Measurements from ENCODE around the gene TPK1. TPM values are rescaled to one million over a fixed set of nuclear protein-coding genes. Genes with fewer than 3 reads are reported as not detected.

The TPK1 gene
- total and polyA plus RNA-seq, 8 donors = 1.4 to 3.6 (median 2.2) TPM

- H3K4me1 ChIP-seq = peaks cover 0 to 6% (median 0%) of the 10 kb centered on the region in 3 donors
- FAIRE-seq (no peak), ATAC-seq (no peak), DNase-seq (no peak)
- no peaks in the 10 kb centered on the region for H3K36me3 ChIP-seq
- H3K4me3 ChIP-seq = no peak overlapping the region
- H3K27ac ChIP-seq = no peak overlapping the region
- H3K27me3 ChIP-seq = no peaks in the 10 kb centered on the region
- intact Hi-C loops (cut with DNase I) = no loop called here
- H3K9me3 ChIP-seq = no peaks in the 10 kb centered on the region
- TF ChIP-seq CTCF (IDR thresholded peaks at IDR 0.05) = no peak
Measured at GRCh38 chr7:144820552-144820951, 15.3 kb downstream of the TPK1 start.

GRCh38 chr7:144819566-144819965, 16.3 kb downstream of the TPK1 start:
- FAIRE-seq (no peak), DNase-seq (no peak), ATAC-seq (no peak)
- no peak overlapping the region for H3K27ac ChIP-seq
- intact Hi-C loops (cut with DNase I) = no loop called here
- H3K4me3 ChIP-seq = no peak overlapping the region
- no peaks in the 10 kb centered on the region for H3K9me3 ChIP-seq
- H3K36me3 ChIP-seq = no peaks in the 10 kb centered on the region
- TF ChIP-seq CTCF (IDR thresholded peaks at IDR 0.05) = no peak
- H3K27me3 ChIP-seq = no peaks in the 10 kb centered on the region
- H3K4me1 ChIP-seq = peaks cover 0 to 6% (median 0%) of the 10 kb centered on the region in 3 donors
- WGBS, 2 donors = 79 to 83% methylated on average over 1 of the region's 1 CpG

GRCh38 chr7:144818511-144818910, 17.3 kb downstream of the TPK1 start:
- intact Hi-C loops (cut with DNase I) = no loop called here
- H3K27ac ChIP-seq = no peak overlapping the region
- no peaks in the 10 kb centered on the region for H3K36me3 ChIP-seq
- peaks cover 0 to 6% (median 0%) of the 10 kb centered on the region in 3 donors for H3K4me1 ChIP-seq
- peak in 2 of 4 donors; percentile 15 to 63 for ATAC-seq
- no peaks in the 10 kb centered on the region for H3K9me3 ChIP-seq
- no peaks in the 10 kb centered on the region for H3K27me3 ChIP-seq
- DNase-seq = no peak
- no peak for TF ChIP-seq CTCF (IDR thresholded peaks at IDR 0.05)
- FAIRE-seq = no peak
- no peak overlapping the region for H3K4me3 ChIP-seq
- 85 to 86% methylated on average over 4 of the region's 4 CpGs for WGBS, 2 donors

GRCh38 chr7:144817001-144817400, 18.9 kb downstream of the TPK1 start:
- intact Hi-C loops (cut with DNase I) = no loop called here
- Histone ChIP-seq H3K9me3 (no peaks in the 10 kb centered on the region), H3K27me3 (no peaks in the 10 kb centered on the region), H3K36me3 (no peaks in the 10 kb centered on the region), H3K4me3 (no peak overlapping the region), H3K4me1 (peaks cover 0 to 4% (median 0%) of the 10 kb centered on the region in 3 donors), H3K27ac (no peak overlapping the region)
- TF ChIP-seq CTCF (IDR thresholded peaks at IDR 0.05) = no peak
- no peak for ATAC-seq
- no peak for FAIRE-seq
- 74 to 83% methylated on average over 3 of the region's 3 CpGs for WGBS, 2 donors
- DNase-seq = no peak

GRCh38 chr7:144814299-144814698, 21.6 kb downstream of the TPK1 start:
- FAIRE-seq = no peak
- no peak for TF ChIP-seq CTCF (IDR thresholded peaks at IDR 0.05)
- no peaks in the 10 kb centered on the region for H3K4me1 ChIP-seq
- 91 to 92% methylated on average over 1 of the region's 1 CpG for WGBS, 2 donors
- no peak overlapping the region for H3K27ac ChIP-seq
- no peak for DNase-seq
- no peak for ATAC-seq
- no peak overlapping the region for H3K4me3 ChIP-seq
- H3K9me3 ChIP-seq = no peaks in the 10 kb centered on the region
- H3K36me3 ChIP-seq = no peaks in the 10 kb centered on the region
- H3K27me3 ChIP-seq = no peaks in the 10 kb centered on the region
- intact Hi-C loops (cut with DNase I) = no loop called here
